Tibial nerve (tissue), 4 donors: ENCODE measurements around the gene CPNE4. TPM values are rescaled to one million over a fixed set of nuclear protein-coding genes. Genes with fewer than 3 reads are reported as not detected.

Experiments used
- DNase-seq, 2 donors: peaks; one replicate each; pipeline ENCODE4 v3.0.0-alpha.2; 2019; ENCODE audit warnings: low spot score in 2 of 2
- H3K27ac ChIP-seq, 4 donors: fragments of 200-600 bp; sonication (generic) in 3 of 4; one replicate each; pipeline ENCODE4 v1.5.1; 2017 to 2019; ENCODE audit warnings: mild to moderate bottlenecking in 1 of 4
- H3K27me3 ChIP-seq, 2 donors: fragments of 200-600 bp; sonication (generic) in 1 of 2; one replicate each; pipeline versions ENCODE4 v1.5.1 to v1.6.0; 2017 to 2019
- H3K36me3 ChIP-seq, 3 donors: fragments of 200-600 bp; sonication (generic); one replicate each; pipeline ENCODE4 v1.5.1; 2018 to 2019
- H3K4me1 ChIP-seq, 4 donors: fragments of 200-600 bp; sonication (generic) in 3 of 4; one replicate each; pipeline ENCODE4 v1.5.1; 2017 to 2019
- H3K4me3 ChIP-seq, 4 donors: fragments of 200-600 bp; sonication (generic) in 3 of 4; one replicate each; pipeline ENCODE4 v1.5.1; 2017 to 2019; ENCODE audit warnings: mild to moderate bottlenecking in 1 of 4, moderate library complexity in 1 of 4
- H3K9me3 ChIP-seq, 4 donors: fragments of 200-600 bp; sonication (generic) in 3 of 4; one replicate each; pipeline ENCODE4 v1.5.1; 2017 to 2019
- EP300 ChIP-seq, 2 donors: sonication (generic); formaldehyde crosslinking; IDR thresholded peaks; one replicate each; pipeline ENCODE4 v1.6.1; 2017; ENCODE audit warnings: antibody characterized with exemption in 2 of 2, mild to moderate bottlenecking in 1 of 2
- POLR2A ChIP-seq, 2 donors: fragments of 450-650 bp; IDR thresholded peaks; one replicate each; pipeline ENCODE4 v1.6.1; 2017; ENCODE audit warnings: antibody characterized with exemption in 2 of 2, mild to moderate bottlenecking in 2 of 2, moderate library complexity in 2 of 2
- WGBS, 2 donors: methylation state at CpG; one replicate each; pipeline ENCODE4 v1.1.5; 2018; 5-methylcytosine and 5-hydroxymethylcytosine counted together
- total RNA-seq, 4 donors: library from RNA; depleted of rRNA; stranded (reverse); fragments of >200 nt; gene quantifications; one replicate each; pipeline ENCODE4 v1.1.0, GENCODE V29; 2016
- TF ChIP-seq, protein P1 (sequence below), 5 experiments: fragments of 200-600 bp in 3 of 5; fragments of 450-650 bp in 2 of 5; sonication (generic) in 3 of 5; IDR thresholded peaks; one replicate each; pipeline ENCODE4 v1.5.1; 2016 to 2019; ENCODE audit warnings: antibody characterized with exemption in 5 of 5, mild to moderate bottlenecking in 3 of 5, moderate library complexity in 2 of 5

The CPNE4 gene
- total RNA-seq, 4 donors from 2014 or later = 0.20 TPM; not detected in 3

DNA sequence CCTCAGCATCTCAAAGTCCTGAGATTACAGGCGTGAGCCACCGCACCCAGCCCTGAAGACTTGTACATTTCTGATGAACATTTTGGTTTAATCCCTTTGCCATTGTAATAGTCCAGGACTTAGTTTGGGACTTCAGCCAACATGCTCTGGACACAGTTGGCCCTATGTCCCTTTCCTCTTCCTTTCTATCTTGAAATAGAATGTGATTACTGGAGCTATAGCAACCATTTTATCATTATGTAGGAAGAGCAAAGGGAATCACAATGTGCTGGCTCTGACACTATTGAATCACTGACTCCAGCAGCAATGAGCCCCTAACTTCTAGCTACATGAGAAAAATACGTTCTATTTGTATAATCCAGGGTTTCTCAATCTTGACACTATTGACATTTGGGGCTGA lies 497.3 kb downstream of the CPNE4 start:
- H3K27me3 ChIP-seq = no peaks in the 10 kb centered on the region
- no peaks in the 10 kb centered on the region for H3K4me1 ChIP-seq
- TF ChIP-seq EP300 (IDR thresholded peaks at IDR 0.05) (no peak), POLR2A (IDR thresholded peaks at IDR 0.05) (no peak)
- TF ChIP-seq, protein P1, sequence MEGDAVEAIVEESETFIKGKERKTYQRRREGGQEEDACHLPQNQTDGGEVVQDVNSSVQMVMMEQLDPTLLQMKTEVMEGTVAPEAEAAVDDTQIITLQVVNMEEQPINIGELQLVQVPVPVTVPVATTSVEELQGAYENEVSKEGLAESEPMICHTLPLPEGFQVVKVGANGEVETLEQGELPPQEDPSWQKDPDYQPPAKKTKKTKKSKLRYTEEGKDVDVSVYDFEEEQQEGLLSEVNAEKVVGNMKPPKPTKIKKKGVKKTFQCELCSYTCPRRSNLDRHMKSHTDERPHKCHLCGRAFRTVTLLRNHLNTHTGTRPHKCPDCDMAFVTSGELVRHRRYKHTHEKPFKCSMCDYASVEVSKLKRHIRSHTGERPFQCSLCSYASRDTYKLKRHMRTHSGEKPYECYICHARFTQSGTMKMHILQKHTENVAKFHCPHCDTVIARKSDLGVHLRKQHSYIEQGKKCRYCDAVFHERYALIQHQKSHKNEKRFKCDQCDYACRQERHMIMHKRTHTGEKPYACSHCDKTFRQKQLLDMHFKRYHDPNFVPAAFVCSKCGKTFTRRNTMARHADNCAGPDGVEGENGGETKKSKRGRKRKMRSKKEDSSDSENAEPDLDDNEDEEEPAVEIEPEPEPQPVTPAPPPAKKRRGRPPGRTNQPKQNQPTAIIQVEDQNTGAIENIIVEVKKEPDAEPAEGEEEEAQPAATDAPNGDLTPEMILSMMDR (IDR thresholded peaks at IDR 0.05) = no peak
- no peaks in the 10 kb centered on the region for H3K36me3 ChIP-seq
- no peak for DNase-seq
- no peak overlapping the region for H3K27ac ChIP-seq
- WGBS, 2 donors = 84% methylated on average over 3 of the region's 3 CpGs
- peaks cover 0 to 1% (median 0%) of the 10 kb centered on the region in 4 donors for H3K9me3 ChIP-seq
- no peak overlapping the region for H3K4me3 ChIP-seq

DNA sequence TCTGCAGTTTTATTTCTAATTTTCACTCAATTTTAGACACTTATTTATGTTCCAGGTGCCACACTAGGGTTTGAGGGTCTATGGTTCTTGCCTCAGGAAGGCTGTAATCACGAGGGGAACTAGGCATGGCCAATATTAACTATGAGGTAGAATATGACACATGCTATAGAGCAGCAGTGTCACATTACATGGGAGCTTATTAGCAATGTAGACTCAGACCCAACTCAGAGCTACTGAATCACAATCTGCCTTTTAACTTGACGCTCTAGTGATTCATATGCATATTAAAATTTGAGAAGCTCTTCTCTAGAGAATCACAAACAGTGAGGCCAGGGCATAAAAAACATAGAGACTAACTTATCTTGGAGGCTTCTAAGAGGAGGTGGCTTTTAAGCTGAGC lies 499.2 kb downstream of the CPNE4 start:
- no peak overlapping the region for H3K4me3 ChIP-seq
- no peaks in the 10 kb centered on the region for H3K36me3 ChIP-seq
- no peaks in the 10 kb centered on the region for H3K27me3 ChIP-seq
- no peak overlapping the region for H3K27ac ChIP-seq
- WGBS, 2 donors = 62 to 65% methylated on average over 2 of the region's 2 CpGs
- no peaks in the 10 kb centered on the region for H3K4me1 ChIP-seq
- no peak for DNase-seq
- TF ChIP-seq, protein P1 (IDR thresholded peaks at IDR 0.05) = no peak
- TF ChIP-seq POLR2A (IDR thresholded peaks at IDR 0.05) (no peak), EP300 (IDR thresholded peaks at IDR 0.05) (no peak)
- peaks cover 0 to 6% (median 0%) of the 10 kb centered on the region in 4 donors for H3K9me3 ChIP-seq

DNA sequence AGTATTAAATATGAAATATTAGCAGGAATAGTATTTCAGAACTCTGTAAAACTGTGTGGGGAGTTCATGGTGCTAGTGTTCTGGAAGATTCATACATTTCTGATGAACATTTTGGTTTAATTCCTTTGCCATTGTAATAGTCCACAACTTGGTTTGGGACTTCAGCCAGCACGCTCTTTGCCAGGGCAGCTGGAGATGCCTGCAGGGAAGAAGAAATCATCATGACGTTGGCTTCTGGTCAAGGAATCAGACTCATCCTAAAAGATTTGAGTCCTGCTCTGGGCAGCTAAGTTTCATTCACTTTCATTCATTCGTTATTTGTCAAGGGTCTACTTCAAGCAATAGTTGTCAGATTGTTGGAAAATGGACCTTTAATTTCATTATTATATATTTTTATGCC lies 499.7 kb downstream of the CPNE4 start:
- Histone ChIP-seq H3K36me3 (no peaks in the 10 kb centered on the region), H3K27me3 (no peaks in the 10 kb centered on the region), H3K4me3 (no peak overlapping the region), H3K27ac (no peak overlapping the region), H3K9me3 (peaks cover 0 to 6% (median 0%) of the 10 kb centered on the region in 4 donors), H3K4me1 (no peaks in the 10 kb centered on the region)
- DNase-seq = no peak
- WGBS, 2 donors = 79 to 85% methylated on average over 3 of the region's 3 CpGs
- TF ChIP-seq, protein P1 (IDR thresholded peaks at IDR 0.05) = no peak
- TF ChIP-seq EP300 (IDR thresholded peaks at IDR 0.05) (no peak), POLR2A (IDR thresholded peaks at IDR 0.05) (no peak)

DNA sequence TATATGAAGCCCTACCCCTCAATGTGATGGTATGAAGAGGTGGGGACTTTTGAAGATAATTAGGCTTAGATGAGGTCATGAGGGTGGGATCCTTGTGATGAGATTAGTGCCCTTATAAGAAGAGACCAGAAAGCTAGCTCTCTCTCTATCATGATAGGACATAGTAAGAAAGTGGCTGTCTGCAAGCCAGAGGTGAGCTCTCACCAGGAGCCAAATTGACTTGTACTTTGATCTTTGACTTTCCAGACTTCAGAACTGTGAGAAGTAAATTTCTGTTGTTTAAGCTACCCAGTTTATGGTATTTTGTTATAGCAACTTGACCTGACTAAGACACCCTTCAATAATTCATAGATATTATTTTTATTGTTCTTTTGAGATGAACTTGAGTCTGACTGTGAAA lies 502.2 kb downstream of the CPNE4 start:
- DNase-seq = no peak
- Histone ChIP-seq H3K4me3 (no peak overlapping the region), H3K4me1 (no peaks in the 10 kb centered on the region), H3K27me3 (peaks cover 0 to 2% of the 10 kb centered on the region in 2 donors), H3K27ac (no peak overlapping the region), H3K36me3 (no peaks in the 10 kb centered on the region), H3K9me3 (peaks cover 0 to 6% (median 0%) of the 10 kb centered on the region in 4 donors)
- TF ChIP-seq, protein P1 (IDR thresholded peaks at IDR 0.05) = no peak
- TF ChIP-seq EP300 (IDR thresholded peaks at IDR 0.05) = no peak
- TF ChIP-seq POLR2A (IDR thresholded peaks at IDR 0.05) = no peak

DNA sequence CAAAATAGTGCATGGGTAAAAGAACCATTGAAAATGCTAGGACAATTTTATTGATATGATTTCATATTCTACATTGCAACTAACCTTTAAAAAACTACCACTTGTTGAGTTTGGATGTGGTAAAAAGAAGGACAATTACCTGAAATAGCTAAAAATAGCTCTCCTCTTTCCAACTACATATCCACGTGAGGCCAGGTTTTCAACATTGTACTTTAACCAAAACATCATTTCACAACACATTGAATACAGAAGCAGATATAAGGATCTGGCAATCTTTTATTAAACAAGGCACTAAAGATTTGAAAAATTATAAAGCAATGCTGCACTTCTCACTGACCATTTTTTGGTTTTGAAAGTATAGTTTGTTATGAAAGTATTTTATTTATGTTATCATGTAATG lies 504.0 kb downstream of the CPNE4 start:
- DNase-seq = no peak
- no peaks in the 10 kb centered on the region for H3K36me3 ChIP-seq
- WGBS, 2 donors = 63 to 85% methylated on average over 1 of the region's 1 CpG
- H3K27ac ChIP-seq = no peak overlapping the region
- H3K27me3 ChIP-seq = peaks cover 0 to 18% of the 10 kb centered on the region in 2 donors
- no peak overlapping the region for H3K4me3 ChIP-seq
- H3K4me1 ChIP-seq = peaks cover 0 to 5% (median 0%) of the 10 kb centered on the region in 4 donors
- TF ChIP-seq EP300 (IDR thresholded peaks at IDR 0.05) = no peak
- peaks cover 0 to 6% (median 0%) of the 10 kb centered on the region in 4 donors for H3K9me3 ChIP-seq

DNA sequence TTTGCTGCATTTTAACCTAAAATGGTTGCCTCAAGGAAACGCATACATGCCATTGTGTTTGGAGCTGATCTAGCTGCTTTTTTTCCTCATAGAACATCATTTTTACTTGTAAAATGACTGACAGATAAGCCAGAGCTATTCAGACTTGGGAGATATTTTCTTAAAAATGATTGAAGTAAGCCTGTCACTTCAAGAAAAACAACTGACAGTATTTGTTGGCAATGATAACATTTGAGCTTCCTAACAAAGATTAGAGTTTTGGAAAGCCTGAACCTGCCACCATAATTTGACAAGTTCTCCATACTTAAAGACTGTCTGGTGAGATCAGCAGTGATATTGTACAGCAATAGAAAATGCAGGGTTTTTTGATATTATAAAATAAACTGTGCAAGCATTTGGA lies 504.4 kb downstream of the CPNE4 start:
- 86 to 88% methylated on average over 1 of the region's 1 CpG for WGBS, 2 donors
- Histone ChIP-seq H3K9me3 (peaks cover 0 to 6% (median 0%) of the 10 kb centered on the region in 4 donors), H3K27ac (no peak overlapping the region), H3K27me3 (peaks cover 0 to 18% of the 10 kb centered on the region in 2 donors), H3K36me3 (no peaks in the 10 kb centered on the region), H3K4me1 (peaks cover 0 to 5% (median 0%) of the 10 kb centered on the region in 4 donors), H3K4me3 (no peak overlapping the region)
- TF ChIP-seq POLR2A (IDR thresholded peaks at IDR 0.05) (no peak), EP300 (IDR thresholded peaks at IDR 0.05) (no peak)
- TF ChIP-seq, protein P1 (IDR thresholded peaks at IDR 0.05) = no peak
- no peak for DNase-seq
